B cell (primary cell): ENCODE measurements around the gene CDH2. TPM values are rescaled to one million over a fixed set of nuclear protein-coding genes. Genes with fewer than 3 reads are reported as not detected.

Experiments used
- ATAC-seq: fragments of 200-7000 bp; cut with Tn5 transposase; one replicate; pipeline ENCODE4 v1.10.0; 2021; ENCODE audit warnings: low read depth, mild to moderate bottlenecking, moderate number of reproducible peaks, moderate library complexity
- CTCF ChIA-PET: fragments of 350-600 bp; sonication (Branson Sonifier 250); formaldehyde crosslinking; loops from one replicate; lab custom pipeline; 2021; ENCODE audit warnings: antibody characterized with exemption, inconsistent platforms; lab: Charles Lee
- POLR2A ChIA-PET: fragments of 350-600 bp; sonication (Branson Sonifier 250); formaldehyde crosslinking; loops from one replicate; lab custom pipeline; 2021; ENCODE audit warnings: antibody characterized with exemption; lab: Charles Lee
- DNase-seq: peaks from one replicate; pipeline ENCODE4 v3.0.0; 2013
- H2AFZ ChIP-seq: 2 replicates; pipeline ENCODE4 v1.6.1; 2012; ENCODE audit warnings: mild to moderate bottlenecking, low read depth, low read length; ENCODE audit not compliant: insufficient read depth, poor library complexity, severe bottlenecking
- H3K27ac ChIP-seq, 2 donors: 1 replicate in 1 of 2; 2 replicates in 1 of 2; pipeline ENCODE4 v1.5.1; 2012 to 2013; ENCODE audit warnings: low read length in 2 of 2, mild to moderate bottlenecking in 2 of 2, moderate library complexity in 1 of 2
- H3K27me3 ChIP-seq, 4 experiments: fragments of 200-600 bp in 1 of 4; sonication (generic) in 1 of 4; replicated peaks in 1 of 4; 1 replicate in 2 of 4; 2 replicates in 2 of 4; pipeline versions ENCODE4 v1.6.1 to v1.7.0; 2013 to 2016; ENCODE audit warnings: low read length in 3 of 4, mild to moderate bottlenecking in 2 of 4, mixed read lengths in 1 of 4, moderate library complexity in 1 of 4; ENCODE audit not compliant: insufficient read depth in 4 of 4, control insufficient read depth in 3 of 4; ENCODE audit errors: control extremely low read depth in 1 of 4
- H3K36me3 ChIP-seq, 2 experiments: replicated peaks in 1 of 2; 1 replicate in 1 of 2; 2 replicates in 1 of 2; pipeline versions ENCODE4 v1.6.1 to v1.7.1; 2013; ENCODE audit warnings: low read length in 1 of 2; ENCODE audit not compliant: insufficient read depth in 2 of 2, control insufficient read depth in 1 of 2; ENCODE audit errors: control extremely low read depth in 1 of 2, extremely low read depth in 1 of 2
- H3K4me1 ChIP-seq, 2 donors: fragments of 200-600 bp in 1 of 2; sonication (generic) in 1 of 2; 1 replicate in 1 of 2; 2 replicates in 1 of 2; pipeline versions ENCODE4 v1.5.1 to v1.6.1; 2013 to 2017; ENCODE audit warnings: low read length in 2 of 2; ENCODE audit not compliant: control insufficient read depth in 2 of 2, insufficient read depth in 2 of 2
- H3K4me2 ChIP-seq: replicated peaks from 2 replicates; pipeline ENCODE3; 2012; ENCODE audit warnings: mild to moderate bottlenecking, low read depth, low read length; ENCODE audit not compliant: poor library complexity, severe bottlenecking
- H3K4me3 ChIP-seq, 5 experiments: fragments of 200-600 bp in 1 of 5; sonication (generic) in 1 of 5; 1 replicate in 3 of 5; 2 replicates in 2 of 5; pipeline versions ENCODE4 v1.5.1 to v1.7.0; 2011 to 2016; ENCODE audit warnings: low read length in 4 of 5, mild to moderate bottlenecking in 4 of 5, low read depth in 2 of 5, control low read depth in 1 of 5, moderate library complexity in 1 of 5; ENCODE audit not compliant: insufficient read depth in 1 of 5; ENCODE audit errors: control extremely low read depth in 1 of 5, extremely low read depth in 1 of 5
- H3K79me2 ChIP-seq: fragments of 200-600 bp; sonication (generic); one replicate; pipeline ENCODE4 v1.6.0; 2016; ENCODE audit warnings: low read length; ENCODE audit not compliant: control insufficient read depth, insufficient read depth
- H3K9ac ChIP-seq: fragments of 200-600 bp; sonication (generic); 2 replicates; pipeline ENCODE4 v1.6.1; 2017; ENCODE audit warnings: mild to moderate bottlenecking, low read length, moderate library complexity
- H3K9me3 ChIP-seq, 3 donors: one replicate each; pipeline versions ENCODE4 v1.6.1 to v1.7.1; 2013; ENCODE audit warnings: low read length in 2 of 3; ENCODE audit not compliant: control insufficient read depth in 2 of 3, insufficient read depth in 1 of 3; ENCODE audit errors: control extremely low read depth in 1 of 3
- H4K20me1 ChIP-seq: 2 replicates; pipeline ENCODE4 v1.6.0; 2012; ENCODE audit warnings: mild to moderate bottlenecking, low read length; ENCODE audit not compliant: insufficient read depth, control insufficient read depth, poor library complexity, severe bottlenecking
- H3K27ac Mint-ChIP-seq: one replicate; pipeline ENCODE4 v1.8.0; 2021; ENCODE audit warnings: mixed read lengths
- H3K27me3 Mint-ChIP-seq: one replicate; pipeline ENCODE4 v1.8.0; 2021; ENCODE audit warnings: mixed read lengths
- H3K4me1 Mint-ChIP-seq: one replicate; pipeline ENCODE4 v1.8.0; 2021; ENCODE audit warnings: mixed read lengths
- H3K4me3 Mint-ChIP-seq: one replicate; pipeline ENCODE4 v1.8.0; 2021; ENCODE audit warnings: mixed read lengths
- H3K9me3 Mint-ChIP-seq: one replicate; pipeline ENCODE4 v1.8.0; 2022; ENCODE audit warnings: mixed read lengths; ENCODE audit not compliant: insufficient read depth
- CTCF ChIP-seq: fragments of 200-600 bp; IDR thresholded peaks from one replicate; pipeline ENCODE4 v1.8.0; 2022; ENCODE audit warnings: antibody characterized with exemption, mild to moderate bottlenecking
- EZH2 ChIP-seq: IDR thresholded peaks from 2 replicates; pipeline ENCODE4 v1.6.1; 2012; ENCODE audit warnings: borderline replicate concordance, low read depth, mild to moderate bottlenecking, moderate library complexity, low read length; ENCODE audit not compliant: insufficient read depth, poor library complexity, severe bottlenecking
- WGBS: methylation state at CpG from one replicate; pipeline ENCODE4 v1.1.5; 2013; ENCODE audit warnings: missing lambda C conversion rate; ENCODE audit not compliant: insufficient coverage; 5-methylcytosine and 5-hydroxymethylcytosine counted together
- intact Hi-C: fragments of 100-400 bp; cut with micrococcal nuclease; formaldehyde crosslinking; loops from one replicate; pipeline ENCODE4 v1.10.0; 2022
- polyA plus RNA-seq: library from polyadenylated mRNA; depleted of rRNA; stranded (reverse); fragments of >200 nt; gene quantifications from 2 replicates; pipeline ENCODE4 v1.2.3, GENCODE V29; 2012
- total RNA-seq, 2 donors: library from RNA; stranded (reverse); fragments of 120-200 nt in 1 of 2; gene quantifications; 1 replicate in 1 of 2; 2 replicates in 1 of 2; pipeline versions ENCODE4 v1.2.3 to v1.2.4, GENCODE V29; 2013 to 2022

The CDH2 gene
- total and polyA plus RNA-seq, 2 donors (not counting 1 experiment from before 2014, with no cell fraction given) = not detected

GRCh38 chr18:28125051-28125450, 51.9 kb downstream of the CDH2 start:
- Histone ChIP-seq H3K27ac (no peak overlapping the region), H3K4me1 (no peaks in the 10 kb centered on the region), H3K36me3 (no peaks in the 10 kb centered on the region), H3K27me3 (no peaks in the 10 kb centered on the region), H3K4me3 (no peak overlapping the region), H3K9me3 (no peaks in the 10 kb centered on the region), H4K20me1 (no peaks in the 10 kb centered on the region), H2AFZ (no peak overlapping the region), H3K9ac (no peak overlapping the region), H3K79me2 (no peaks in the 10 kb centered on the region), H3K4me2 (no peak overlapping the region)
- no peak overlapping the region for H3K4me3 Mint-ChIP-seq
- H3K9me3 Mint-ChIP-seq = no peaks in the 10 kb centered on the region
- WGBS = 75% methylated on average over 2 of the region's 3 CpGs
- H3K27me3 Mint-ChIP-seq = no peaks in the 10 kb centered on the region
- no peak for TF ChIP-seq CTCF
- TF ChIP-seq EZH2 = no peak
- intact Hi-C loops = no loop called here
- ChIA-PET CTCF (no interaction called here), POLR2A (no interaction called here)
- no peak for DNase-seq
- no peaks in the 10 kb centered on the region for H3K4me1 Mint-ChIP-seq
- ATAC-seq = no peak
- no peak overlapping the region for H3K27ac Mint-ChIP-seq

- WGBS = 100% methylated on average over 1 of the region's 4 CpGs
- POLR2A ChIA-PET = no interaction called here
- Histone ChIP-seq H3K4me3 (no peak overlapping the region), H3K36me3 (no peaks in the 10 kb centered on the region), H3K4me2 (no peak overlapping the region), H4K20me1 (no peaks in the 10 kb centered on the region), H3K27me3 (no peaks in the 10 kb centered on the region), H3K79me2 (no peaks in the 10 kb centered on the region), H3K9ac (no peak overlapping the region), H2AFZ (no peak overlapping the region), H3K4me1 (no peaks in the 10 kb centered on the region), H3K9me3 (no peaks in the 10 kb centered on the region), H3K27ac (no peak overlapping the region)
- ATAC-seq (no peak), DNase-seq (no peak)
- Mint-ChIP-seq H3K27me3 (no peaks in the 10 kb centered on the region), H3K4me3 (no peak overlapping the region), H3K9me3 (no peaks in the 10 kb centered on the region), H3K4me1 (no peaks in the 10 kb centered on the region), H3K27ac (no peak overlapping the region)
- TF ChIP-seq CTCF = no peak
- no peak for TF ChIP-seq EZH2
- CTCF ChIA-PET = no interaction called here
- intact Hi-C loops = no loop called here
These were observed 52.5 kb downstream of the CDH2 start for GRCh38 chr18:28124131-28125029.
